Aorta (tissue), 5 donors: ENCODE measurements around the gene SPOCD1. TPM values are rescaled to one million over a fixed set of nuclear protein-coding genes. Genes with fewer than 3 reads are reported as not detected.
A peak's percentile ranks its signal among the peaks of the same experiment; 100 is the strongest.

Source experiments
- ATAC-seq: fragments of 200-7000 bp; cut with Tn5 transposase; one replicate; pipeline ENCODE4 v1.9.1; 2022; ENCODE audit warnings: moderate library complexity; ENCODE audit not compliant: low FRiP score
- DNase-seq, 2 donors: peaks; one replicate each; pipeline ENCODE4 v3.0.0-alpha.2; 2020
- H3K27ac ChIP-seq, 2 donors: one replicate each; pipeline ENCODE4 v1.5.1; 2013; ENCODE audit warnings: low read length in 2 of 2, mild to moderate bottlenecking in 2 of 2, moderate library complexity in 2 of 2, control low read depth in 1 of 2, inconsistent platforms in 1 of 2, low read depth in 1 of 2
- H3K27me3 ChIP-seq, 2 donors: one replicate each; pipeline ENCODE4 v1.6.1; 2013; ENCODE audit warnings: control low read depth in 1 of 2, low read length in 1 of 2, mild to moderate bottlenecking in 1 of 2, moderate library complexity in 1 of 2; ENCODE audit not compliant: insufficient read depth in 2 of 2, control insufficient read depth in 1 of 2
- H3K36me3 ChIP-seq, 2 donors: one replicate each; pipeline ENCODE4 v1.6.1; 2013; ENCODE audit warnings: control low read depth in 1 of 2, low read length in 1 of 2, mild to moderate bottlenecking in 1 of 2; ENCODE audit not compliant: insufficient read depth in 2 of 2, control insufficient read depth in 1 of 2
- H3K4me1 ChIP-seq, 2 donors: one replicate each; pipeline ENCODE4 v1.6.1; 2013; ENCODE audit warnings: low read length in 2 of 2, control low read depth in 1 of 2, mild to moderate bottlenecking in 1 of 2, moderate library complexity in 1 of 2; ENCODE audit not compliant: insufficient read depth in 2 of 2, control insufficient read depth in 1 of 2
- H3K4me3 ChIP-seq, 2 donors: one replicate each; pipeline ENCODE4 v1.5.1; 2013; ENCODE audit warnings: low read length in 2 of 2, control low read depth in 1 of 2, mild to moderate bottlenecking in 1 of 2
- H3K9me3 ChIP-seq: one replicate; pipeline ENCODE4 v1.6.1; 2013; ENCODE audit warnings: mild to moderate bottlenecking, low read length; ENCODE audit not compliant: control insufficient read depth
- WGBS, 2 donors: extraction: QIAGEN DNeasy Blood & Tissue Kit; methylation state at CpG; one replicate each; pipeline ENCODE4 v1.1.7; 2013; 5-methylcytosine and 5-hydroxymethylcytosine counted together
- intact Hi-C, 2 donors: fragments of 100-400 bp; cut with DNase I; formaldehyde crosslinking; loops; one replicate each; pipeline versions ENCODE4 v1.14.2 to v1.15.0; 2022
- polyA plus RNA-seq, 2 donors: library from polyadenylated mRNA; stranded (reverse); fragments of 200-250 nt; gene quantifications; one replicate each; pipeline ENCODE4 v1.2.3, GENCODE V29; 2013
- total RNA-seq, 2 donors: library from RNA; stranded (reverse); fragmentation: NEBNext Ultra II Directional; extraction: Animal tissue kit (Norgen Biotek cat#: 25700); gene quantifications; one replicate each; pipeline ENCODE4 v1.2.1, GENCODE V29; 2021
- donor health status: healthy with polysubstance abuse.
- donor health status: Bipolar disorder and iron deficiency.
- donor health status: DM: no; HTN: no; CAD: no.
- donor health status: DM: no; HTN: no; CAD: no.
- donor health status: DM: yes; HTN: yes; CAD: no.

The SPOCD1 gene
- total and polyA plus RNA-seq, 4 donors = 1.4 to 12.3 (median 6.5) TPM

GRCh38 chr1:31801458-31801857 lies 14.4 kb downstream of the SPOCD1 start:
- Histone ChIP-seq H3K4me3 (no peak overlapping the region), H3K4me1 (no peaks in the 10 kb centered on the region), H3K27ac (no peak overlapping the region), H3K9me3 (no peaks in the 10 kb centered on the region), H3K27me3 (no peaks in the 10 kb centered on the region), H3K36me3 (no peaks in the 10 kb centered on the region)
- WGBS, 2 donors = 83 to 86% methylated on average over 1 of the region's 1 CpG
- ATAC-seq = no peak
- intact Hi-C loops = loop anchor here in 1 of 2 donors (10.0 kb wide), 1 partner anchor 263 kb away; no protein-coding TSS in a partner anchor
- DNase-seq = no peak

GRCh38 chr1:31800674-31800967 lies 15.2 kb downstream of the SPOCD1 start:
- no peaks in the 10 kb centered on the region for H3K9me3 ChIP-seq
- no peak overlapping the region for H3K27ac ChIP-seq
- no peak overlapping the region for H3K4me3 ChIP-seq
- H3K4me1 ChIP-seq = no peaks in the 10 kb centered on the region
- intact Hi-C loops = loop anchor here in 1 of 2 donors (10.0 kb wide), 1 partner anchor 264 kb away; no protein-coding TSS in a partner anchor
- no peak for ATAC-seq
- DNase-seq = no peak
- no peaks in the 10 kb centered on the region for H3K27me3 ChIP-seq
- H3K36me3 ChIP-seq = no peaks in the 10 kb centered on the region
- 96 to 99% methylated on average over 4 of the region's 4 CpGs for WGBS, 2 donors

GRCh38 chr1:31799895-31800673 lies 15.7 kb downstream of the SPOCD1 start:
- no peak for DNase-seq
- H3K4me3 ChIP-seq = no peak overlapping the region

GRCh38 chr1:31799196-31799894 lies 16.5 kb downstream of the SPOCD1 start:
- 89 to 91% methylated on average over 9 of the region's 9 CpGs for WGBS, 2 donors
- no peaks in the 10 kb centered on the region for H3K4me1 ChIP-seq
- H3K9me3 ChIP-seq = no peaks in the 10 kb centered on the region
- H3K4me3 ChIP-seq = no peak overlapping the region
- ATAC-seq (no peak), DNase-seq (no peak)
- intact Hi-C loops = no loop called here
- no peaks in the 10 kb centered on the region for H3K36me3 ChIP-seq
- no peaks in the 10 kb centered on the region for H3K27me3 ChIP-seq
- no peak overlapping the region for H3K27ac ChIP-seq

More at GRCh38 chr1:31799895-31800673, 15.7 kb downstream of the SPOCD1 start:
- no peak overlapping the region for H3K27ac ChIP-seq
- WGBS, 2 donors = 93 to 96% methylated on average over 16 of the region's 16 CpGs
- H3K27me3 ChIP-seq = no peaks in the 10 kb centered on the region
- H3K36me3 ChIP-seq = no peaks in the 10 kb centered on the region
- no peaks in the 10 kb centered on the region for H3K9me3 ChIP-seq
- intact Hi-C loops = loop anchor here in 1 of 2 donors (10.0 kb wide), 1 partner anchor 265 kb away; no protein-coding TSS in a partner anchor
- H3K4me1 ChIP-seq = no peaks in the 10 kb centered on the region
- ATAC-seq = no peak

GRCh38 chr1:31798433-31799195 lies 17.2 kb downstream of the SPOCD1 start:
- H3K27ac ChIP-seq = no peak overlapping the region
- 22 to 24% methylated on average over 17 of the region's 17 CpGs for WGBS, 2 donors
- no peaks in the 10 kb centered on the region for H3K36me3 ChIP-seq
- no peaks in the 10 kb centered on the region for H3K9me3 ChIP-seq
- ATAC-seq (no peak), DNase-seq (peak in 1 of 2 donors; percentile 73)
- H3K4me3 ChIP-seq = no peak overlapping the region
- no peaks in the 10 kb centered on the region for H3K27me3 ChIP-seq
- intact Hi-C loops = no loop called here
- H3K4me1 ChIP-seq = no peaks in the 10 kb centered on the region

- intact Hi-C loops = no loop called here
- Histone ChIP-seq H3K36me3 (no peaks in the 10 kb centered on the region), H3K9me3 (no peaks in the 10 kb centered on the region), H3K4me3 (no peak overlapping the region), H3K4me1 (no peaks in the 10 kb centered on the region), H3K27ac (no peak overlapping the region), H3K27me3 (no peaks in the 10 kb centered on the region)
- DNase-seq = no peak
- WGBS, 2 donors = 73 to 75% methylated on average over 8 of the region's 8 CpGs
- no peak for ATAC-seq
These were observed 17.8 kb downstream of the SPOCD1 start for GRCh38 chr1:31798086-31798432.

GRCh38 chr1:31797216-31797615 lies 18.6 kb downstream of the SPOCD1 start:
- intact Hi-C loops = no loop called here
- Histone ChIP-seq H3K36me3 (no peaks in the 10 kb centered on the region), H3K27me3 (no peaks in the 10 kb centered on the region), H3K4me3 (no peak overlapping the region), H3K9me3 (no peaks in the 10 kb centered on the region), H3K4me1 (no peaks in the 10 kb centered on the region), H3K27ac (no peak overlapping the region)
- no peak for DNase-seq
- 95 to 96% methylated on average over 5 of the region's 5 CpGs for WGBS, 2 donors
- ATAC-seq = no peak

GRCh38 chr1:31796707-31797106 lies 19.1 kb downstream of the SPOCD1 start:
- DNase-seq (no peak), ATAC-seq (no peak)
- Histone ChIP-seq H3K4me1 (no peaks in the 10 kb centered on the region), H3K36me3 (no peaks in the 10 kb centered on the region), H3K4me3 (no peak overlapping the region), H3K27me3 (no peaks in the 10 kb centered on the region), H3K9me3 (no peaks in the 10 kb centered on the region), H3K27ac (no peak overlapping the region)
- intact Hi-C loops = no loop called here
- 92 to 97% methylated on average over 7 of the region's 7 CpGs for WGBS, 2 donors
